IPS-NIHi7 (cell line): ENCODE measurements around the gene UNCX.

Experiments used
- DNase-seq: peaks from one replicate; pipeline ENCODE4 v3.0.0; 2012; ENCODE audit warnings: mixed read lengths; ENCODE audit errors: extremely low spot score

Gene UNCX

DNA sequence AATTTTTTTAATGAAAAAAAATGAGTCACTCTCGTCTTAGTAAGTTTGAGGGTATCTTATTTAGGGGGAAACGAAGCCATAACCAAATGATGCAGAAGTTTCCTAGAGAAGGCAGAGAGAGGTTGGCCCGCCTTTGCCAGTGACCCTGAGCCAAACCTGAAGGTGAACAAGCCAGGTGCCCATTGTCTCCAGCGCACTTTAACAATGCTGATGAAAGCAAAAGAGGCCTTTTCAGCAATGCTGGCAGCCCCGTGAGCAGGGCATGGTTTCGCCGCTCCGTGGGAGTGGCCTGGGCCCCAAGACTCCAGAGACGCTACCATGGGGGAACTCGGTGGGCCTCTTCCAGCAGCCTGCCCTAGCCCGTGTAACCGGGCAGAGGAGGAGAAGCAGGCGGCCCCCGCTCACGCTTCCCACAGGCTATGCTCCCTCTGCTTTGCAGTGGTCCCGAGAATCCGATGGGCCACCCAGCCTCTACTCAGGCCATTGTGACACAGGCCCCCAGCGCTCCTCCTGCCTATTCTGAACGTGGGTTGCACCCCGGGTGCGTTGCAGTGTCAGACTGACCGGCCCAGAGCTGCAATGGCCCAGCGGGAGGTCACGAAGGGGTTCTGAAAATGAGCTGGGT is 14.0 kb upstream of the UNCX start:
- DNase-seq, result no peak

- peak; percentile 12 for DNase-seq
Measured at GRCh38 chr7:1219498-1219897, 13.2 kb upstream of the UNCX start.

DNA sequence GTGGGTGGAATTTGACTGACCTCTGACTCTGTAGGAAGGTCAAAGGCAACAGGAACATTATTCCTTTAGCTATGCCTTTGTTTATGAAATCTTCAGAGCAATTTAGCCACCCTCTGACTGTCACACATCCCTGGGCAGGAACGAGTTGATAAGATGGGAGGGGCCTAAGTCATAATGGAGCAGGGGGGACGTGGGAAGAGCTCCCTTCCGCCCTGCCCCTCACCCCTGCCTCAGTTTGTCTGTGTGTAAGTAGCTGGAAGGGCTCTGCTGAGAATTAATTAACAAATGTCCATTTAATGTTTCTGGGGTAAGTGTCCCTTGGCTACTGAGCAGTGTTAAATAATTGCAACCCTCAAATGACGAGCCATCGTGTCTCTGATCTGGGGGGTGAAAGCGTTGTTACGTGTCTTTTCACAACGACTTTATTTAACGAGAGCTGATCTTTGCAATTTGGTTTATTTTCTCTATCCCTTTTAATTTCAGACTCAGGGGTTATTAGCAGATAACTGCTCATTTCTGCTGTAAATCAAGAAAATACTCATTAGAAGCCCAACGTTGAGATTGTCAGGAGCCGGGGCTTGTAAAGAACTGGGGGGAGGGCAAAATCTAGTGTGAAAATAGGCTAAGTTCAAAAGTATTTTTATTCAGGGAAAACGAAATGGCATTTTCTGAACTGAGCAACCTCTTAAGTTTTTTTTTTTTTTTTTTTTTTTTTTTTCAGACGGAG is 12.5 kb upstream of the UNCX start:
- DNase-seq, result no peak

- DNase-seq, result no peak
Measured at GRCh38 chr7:1220977-1221745, 11.5 kb upstream of the UNCX start.

DNA sequence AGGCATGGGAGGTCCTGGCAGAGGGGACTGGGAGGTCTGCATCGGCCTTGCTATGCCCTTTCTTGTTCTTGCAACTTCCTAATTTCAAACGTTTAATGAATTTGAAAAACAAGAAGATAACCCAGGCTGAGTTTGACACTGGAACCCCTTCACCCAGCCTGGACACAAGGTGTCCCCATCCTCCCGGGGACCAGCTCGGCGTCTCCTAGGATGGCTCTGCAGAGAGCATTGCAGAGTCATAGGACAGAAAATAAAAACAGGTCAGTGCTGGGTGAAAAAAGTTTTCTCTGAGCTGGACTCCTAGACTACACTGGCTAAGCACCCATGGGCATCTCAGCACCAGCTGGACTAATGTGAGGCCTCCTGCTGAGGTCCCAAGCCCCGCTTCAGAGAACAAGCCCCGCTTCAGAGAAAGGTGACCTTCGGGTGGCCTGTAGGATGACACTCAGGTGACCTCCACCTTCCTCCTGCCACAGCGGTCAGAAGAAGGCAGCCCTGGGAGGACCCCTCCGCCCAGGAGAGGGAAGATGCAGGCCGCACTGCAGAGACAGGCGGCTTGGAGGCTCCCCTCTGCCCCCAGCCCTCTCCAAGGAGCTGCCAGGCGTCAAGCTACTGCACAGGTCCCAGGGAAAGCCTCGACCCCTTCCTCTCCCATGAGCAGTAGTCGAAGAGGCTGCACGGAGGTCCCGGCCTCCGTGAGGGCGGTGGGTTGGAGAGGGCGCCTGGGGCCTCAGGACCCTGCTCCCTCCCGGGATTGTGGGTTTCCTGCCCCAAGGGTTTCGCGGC is 9.3 kb upstream of the UNCX start:
- no peak for DNase-seq

GRCh38 chr7:1224086-1224716 is 8.5 kb upstream of the UNCX start:
- peak; percentile 53 for DNase-seq

GRCh38 chr7:1225030-1225429 is 7.6 kb upstream of the UNCX start:
- no peak for DNase-seq

DNA sequence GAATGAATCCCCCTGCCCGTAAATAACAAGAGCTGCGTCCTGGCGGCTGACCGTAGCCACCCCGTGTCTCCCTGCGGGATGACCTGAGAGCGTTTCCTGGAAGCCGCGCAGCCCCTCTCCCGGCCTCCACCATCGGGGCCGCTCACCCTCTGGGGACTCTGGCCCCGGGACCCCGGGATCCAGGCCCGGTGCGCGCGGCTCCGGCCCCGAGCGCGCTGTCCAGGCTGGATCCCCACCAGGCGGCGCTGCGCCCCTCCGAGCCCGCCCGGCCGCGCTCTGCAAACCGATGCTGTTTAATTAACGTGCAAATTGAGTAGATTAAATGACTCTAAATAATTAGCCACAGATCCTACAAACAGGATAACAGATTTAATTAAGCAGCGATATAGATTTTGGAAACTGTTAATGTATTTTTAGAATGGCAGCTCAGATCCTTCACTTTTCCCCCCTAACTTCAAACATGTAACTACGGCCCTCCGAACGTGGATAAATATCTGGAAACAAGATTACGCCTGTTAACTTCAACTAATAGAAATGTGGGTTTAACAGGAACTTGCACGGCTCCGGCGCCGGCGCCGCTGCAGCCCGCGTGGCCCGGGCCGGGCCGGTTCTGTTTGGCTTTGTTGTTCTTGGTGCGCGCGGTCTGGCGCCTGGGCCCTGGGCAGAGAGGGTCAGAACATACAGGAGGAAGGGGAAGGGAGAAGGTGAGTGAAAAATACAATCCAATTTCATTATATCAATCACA is 7.1 kb upstream of the UNCX start:
- peak; percentile 81 for DNase-seq

DNA sequence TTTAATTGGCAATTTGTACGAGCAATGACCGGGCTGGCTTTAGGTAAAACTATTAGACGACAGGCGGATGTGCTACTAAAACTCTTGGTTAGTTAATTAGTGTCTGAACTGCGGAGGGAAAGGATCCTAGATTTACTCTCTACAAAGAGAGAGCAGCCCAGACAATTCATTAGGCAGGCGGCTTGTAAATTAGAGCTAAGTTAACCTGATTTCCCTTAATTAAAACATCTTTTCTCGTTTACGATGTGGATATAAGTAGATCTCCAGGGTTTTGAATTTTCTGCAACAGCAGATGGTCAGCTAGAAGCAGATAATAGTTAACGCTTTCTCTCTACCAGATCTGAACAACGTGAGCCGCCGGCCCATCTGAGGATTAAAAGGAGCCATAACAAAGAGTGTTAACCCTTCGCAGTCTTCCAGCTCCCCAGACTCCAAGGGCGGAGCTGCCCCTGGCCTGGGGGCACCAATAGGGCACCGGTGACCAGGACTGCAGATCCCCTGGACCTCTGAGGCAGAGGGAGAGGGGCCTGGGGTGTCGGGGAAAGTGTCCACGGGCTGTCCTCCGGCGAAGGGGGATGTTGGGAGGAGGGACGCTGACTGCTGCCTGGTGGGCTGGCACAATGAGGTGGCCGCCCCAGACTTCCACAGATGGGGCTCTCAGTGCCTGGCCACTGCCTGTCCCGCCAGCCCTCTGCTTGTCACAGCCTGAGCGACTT is 6.3 kb upstream of the UNCX start:
- no peak for DNase-seq

DNA sequence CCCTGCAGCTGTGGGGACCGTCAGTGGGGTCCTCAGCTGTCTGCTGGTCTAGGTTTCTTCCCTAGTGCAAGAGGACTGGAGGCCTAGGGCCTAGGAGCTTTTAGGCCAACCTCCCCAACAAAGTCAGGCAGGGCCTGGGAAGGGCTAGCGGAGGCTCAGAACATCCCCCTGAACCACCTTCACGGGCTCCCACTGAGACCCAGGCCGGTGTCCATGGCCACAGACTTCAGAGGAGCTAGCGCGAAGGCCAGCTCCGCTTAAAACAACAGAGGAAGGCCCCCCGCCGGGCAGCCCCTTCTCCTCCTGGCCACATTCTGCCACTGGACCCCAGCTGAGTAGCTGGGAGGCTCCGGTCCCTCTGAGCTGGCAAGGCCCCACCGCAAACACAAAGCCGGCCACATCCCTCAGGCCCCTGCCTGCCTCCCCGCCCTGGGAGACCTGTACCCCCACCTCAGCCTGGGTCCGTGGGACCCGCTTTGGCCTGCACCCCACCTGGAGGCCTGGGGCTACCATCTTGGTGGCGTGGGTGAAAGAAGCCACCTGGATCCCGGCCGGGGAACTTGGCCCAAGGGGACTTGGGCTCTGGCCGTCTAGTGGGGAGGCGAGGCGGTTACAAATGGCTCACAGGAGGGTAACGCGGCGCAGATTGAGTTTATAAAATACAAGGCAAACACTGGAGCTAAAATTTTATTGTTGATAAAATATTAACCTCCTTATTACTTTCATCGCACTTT is 5.4 kb upstream of the UNCX start:
- no peak for DNase-seq

- no peak for DNase-seq
Measured at GRCh38 chr7:1227814-1228544, 4.7 kb upstream of the UNCX start.

GRCh38 chr7:1228545-1229201 is 4.0 kb upstream of the UNCX start:
- no peak for DNase-seq

DNA sequence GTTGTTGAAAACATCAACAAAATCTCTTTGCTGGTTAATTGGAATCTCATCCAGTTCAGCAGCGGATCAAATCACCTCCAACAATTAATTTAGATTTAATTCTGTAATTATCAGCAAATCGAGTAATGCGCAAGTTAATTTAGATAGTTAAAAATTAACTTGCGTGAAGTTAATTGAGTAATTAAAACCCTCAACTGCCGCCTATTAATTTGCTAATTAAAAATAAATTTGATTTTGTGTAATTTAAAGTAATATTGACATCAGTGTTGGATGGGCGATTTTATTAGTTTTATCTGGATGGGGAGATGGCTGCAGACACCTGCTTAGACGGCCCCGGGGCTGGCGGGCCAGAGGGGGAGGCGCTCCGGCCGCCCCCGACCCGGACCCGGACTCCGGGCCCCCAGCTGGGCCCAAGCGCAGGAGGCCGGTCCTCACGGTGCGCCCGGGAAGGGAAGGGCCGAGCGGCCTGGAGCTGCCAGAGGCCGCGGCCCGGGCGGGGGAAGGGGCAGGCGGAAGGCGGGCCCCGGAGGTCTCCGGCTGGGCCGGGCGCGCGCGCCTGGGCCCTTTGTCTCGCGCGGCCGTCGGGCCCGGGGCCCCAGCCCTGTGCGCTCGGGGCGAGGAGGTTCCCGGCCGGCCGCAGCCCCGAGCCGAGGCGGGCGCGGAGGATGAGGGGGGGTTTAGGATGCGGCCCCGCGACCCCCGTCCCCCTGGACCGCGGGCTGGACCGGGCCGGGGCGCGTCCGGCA is 3.3 kb upstream of the UNCX start:
- no peak for DNase-seq

DNA sequence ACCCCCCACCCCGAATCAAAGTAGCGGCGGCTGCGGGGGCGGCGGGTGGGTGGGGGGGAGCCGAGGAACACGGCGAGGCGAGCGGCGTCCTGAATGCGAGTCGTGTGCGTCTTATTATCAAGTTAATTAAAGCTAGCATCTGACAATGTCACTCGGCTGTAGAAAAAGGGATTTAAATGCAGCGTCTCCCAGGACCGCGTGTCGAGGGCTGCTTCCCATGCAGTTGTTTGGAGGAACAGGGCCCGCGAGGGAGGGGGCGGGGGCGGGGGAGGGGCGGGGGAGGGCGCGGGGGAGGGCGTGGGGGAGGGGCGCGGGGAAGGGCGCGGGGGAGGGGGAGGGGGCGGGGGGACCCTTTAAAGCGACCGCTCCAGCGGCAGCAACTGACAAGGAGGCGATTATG is 2.7 kb upstream of the UNCX start:
- no peak for DNase-seq

GRCh38 chr7:1230411-1231213 is 2.1 kb upstream of the UNCX start:
- DNase-seq, result no peak

DNA sequence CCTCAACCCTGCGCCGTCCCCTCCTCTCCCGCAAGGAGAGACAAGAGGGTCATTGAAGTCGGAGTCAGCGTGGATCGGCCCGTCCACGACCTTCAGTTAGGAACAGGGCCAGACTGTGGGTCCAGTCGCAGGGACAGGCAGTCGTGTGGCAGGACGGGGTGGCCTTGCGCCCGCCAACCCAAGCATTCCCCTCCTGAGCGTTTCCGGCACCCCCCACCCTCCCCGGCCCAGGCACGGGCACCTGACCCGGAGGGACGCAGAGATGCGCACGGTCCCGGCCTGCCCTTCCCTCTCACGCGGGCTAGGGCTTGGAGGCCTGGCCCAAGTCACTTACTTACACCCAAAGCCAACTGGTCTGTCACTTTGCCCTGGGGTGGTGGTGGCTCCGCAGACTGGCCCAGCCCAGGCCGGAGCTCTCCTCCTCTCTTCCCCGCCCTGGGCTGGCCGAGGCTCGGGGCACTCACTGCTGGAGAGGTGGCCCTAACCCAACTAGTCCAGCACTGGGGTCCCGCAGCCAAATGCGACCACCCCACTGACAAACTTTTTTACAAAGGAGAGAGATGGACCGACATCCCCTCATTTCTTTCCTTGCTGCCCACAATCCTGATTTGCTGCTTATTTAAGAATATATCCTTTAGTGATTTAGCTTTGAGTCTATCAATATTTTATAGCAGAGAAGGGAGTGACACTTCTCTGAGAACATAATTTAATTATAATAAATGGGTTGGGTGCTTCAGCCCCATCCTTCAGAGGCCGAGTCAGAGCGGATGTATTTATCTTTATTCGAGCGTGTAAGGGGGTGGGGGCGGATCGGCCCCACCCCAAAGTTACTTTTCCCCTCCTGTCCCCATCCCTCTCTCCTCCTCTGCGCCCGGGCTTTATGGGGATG is 1.2 kb upstream of the UNCX start:
- DNase-seq, result no peak
